K562 (cell line): ENCODE measurements around the gene PSMA2. TPM values are rescaled to one million over a fixed set of nuclear protein-coding genes. Genes with fewer than 3 reads are reported as not detected.

Experiments
- ATAC-seq: fragments of 200-7000 bp; cut with Tn5 transposase; 3 replicates; pipeline ENCODE4 v1.9.1; 2020; ENCODE audit warnings: moderate library complexity
- BruUV-seq: library from RNA; stranded (reverse); fragments of 400-500 nt; replicated peaks from 2 replicates; lab custom pipeline; 2021; lab: Mats Ljungman, UMichigan
- CTCF ChIA-PET: fragments of 300-600 bp; formaldehyde crosslinking; extraction: SDS; loops from one replicate; lab custom pipeline; 2021; ENCODE audit warnings: low intra/inter-chr PET ratio; lab: Yijun Ruan, JAX
- POLR2A ChIA-PET: fragments of 300-600, 350-650 bp; sonication (Branson Sonifier 250); formaldehyde crosslinking; extraction: SDS; loops from one replicate; lab custom pipeline; 2021; ENCODE audit warnings: antibody characterized with exemption, inconsistent platforms; lab: Yijun Ruan, JAX
- DNase-seq, 4 experiments: peaks; one replicate each; pipeline versions ENCODE4 v3.0.0 to v3.0.0-alpha.2; 2011 to 2018; ENCODE audit warnings: low spot score in 3 of 4, mixed read lengths in 3 of 4; ENCODE audit errors: extremely low read depth in 1 of 4
- FAIRE-seq: peaks from 2 replicates; lab custom pipeline; 2011; peaks lifted over from hg19 to GRCh38; lab: Jason Lieb, UNC
- H2AFZ ChIP-seq: 2 replicates; pipeline ENCODE4 v1.6.0; 2011; ENCODE audit warnings: low read depth, low read length, control low read depth, inconsistent platforms
- H3K27ac ChIP-seq: fragments of 200-600 bp; 3 replicates; pipeline ENCODE4 v1.8.0; 2011; ENCODE audit warnings: low read depth, mild to moderate bottlenecking, control low read depth, inconsistent platforms, low read length, moderate library complexity, mixed read lengths; ENCODE audit errors: extremely low read depth
- H3K27me3 ChIP-seq, 2 experiments: fragments of 300-600 bp in 1 of 2; 2 replicates in 1 of 2; 3 replicates in 1 of 2; pipeline versions ENCODE4 v1.6.0 to v1.8.0; 2011; ENCODE audit warnings: inconsistent platforms in 2 of 2, low read length in 2 of 2, mild to moderate bottlenecking in 1 of 2, mixed read lengths in 1 of 2, moderate library complexity in 1 of 2; ENCODE audit not compliant: control insufficient read depth in 2 of 2, insufficient read depth in 2 of 2
- H3K36me3 ChIP-seq: fragments of 300-600 bp; 3 replicates; pipeline ENCODE4 v1.8.0; 2011; ENCODE audit warnings: mild to moderate bottlenecking, low read length, inconsistent platforms; ENCODE audit not compliant: control insufficient read depth, insufficient read depth
- H3K4me1 ChIP-seq, 2 experiments: fragments of 200-600 bp in 1 of 2; replicated peaks in 1 of 2; 2 replicates in 1 of 2; 3 replicates in 1 of 2; pipeline versions ENCODE4 v1.5.1 to v1.8.0; 2011; ENCODE audit warnings: inconsistent platforms in 2 of 2, low read length in 2 of 2, mild to moderate bottlenecking in 1 of 2, mixed read lengths in 1 of 2, moderate library complexity in 1 of 2; ENCODE audit not compliant: control insufficient read depth in 2 of 2, insufficient read depth in 2 of 2
- H3K4me2 ChIP-seq: 2 replicates; pipeline ENCODE4 v1.6.1; 2011; ENCODE audit warnings: low read length, control low read depth, inconsistent platforms, mixed read lengths; ENCODE audit not compliant: insufficient read depth
- H3K4me3 ChIP-seq: fragments of 200-600 bp; sonication (generic), shearing (Covaris generic); 2 replicates; pipeline ENCODE4 v1.5.1; 2016; ENCODE audit warnings: control low read depth, inconsistent platforms
- H3K79me2 ChIP-seq: fragments of 200-600 bp; 3 replicates; pipeline ENCODE4 v1.8.0; 2011; ENCODE audit warnings: low read length, inconsistent platforms; ENCODE audit not compliant: control insufficient read depth, insufficient read depth
- H3K9ac ChIP-seq, 2 experiments: 2 replicates each; pipeline versions ENCODE4 v1.6.0 to v1.6.1; 2011; ENCODE audit warnings: low read depth in 2 of 2, low read length in 2 of 2, control low read depth in 1 of 2, inconsistent platforms in 1 of 2, mild to moderate bottlenecking in 1 of 2, mixed read lengths in 1 of 2; ENCODE audit not compliant: insufficient read depth in 1 of 2
- H3K9me1 ChIP-seq: one replicate; pipeline ENCODE4 v1.6.0; 2011; ENCODE audit warnings: inconsistent platforms, mild to moderate bottlenecking, low read length, moderate library complexity; ENCODE audit not compliant: control insufficient read depth, insufficient read depth
- H3K9me3 ChIP-seq: replicated peaks from 2 replicates; pipeline ENCODE4 v1.5.1; 2011; ENCODE audit warnings: low read depth, low read length, inconsistent platforms; ENCODE audit not compliant: control insufficient read depth, insufficient read depth
- H4K20me1 ChIP-seq: replicated peaks from 2 replicates; pipeline ENCODE4 v1.6.1; 2011; ENCODE audit warnings: low read length, inconsistent platforms, mixed read lengths; ENCODE audit not compliant: control insufficient read depth, insufficient read depth
- BCOR ChIP-seq: fragments of 450-650 bp; IDR thresholded peaks from 2 replicates; pipeline ENCODE4 v1.6.1; 2016
- CCNT2 ChIP-seq: IDR thresholded peaks from 2 replicates; pipeline ENCODE4 v1.6.1; 2011; ENCODE audit warnings: borderline replicate concordance, low read depth, mild to moderate bottlenecking, moderate library complexity, mixed read lengths, low read length; ENCODE audit not compliant: insufficient read length; ENCODE audit errors: extremely low read depth
- CSDE1 ChIP-seq, 2 experiments: fragments of 450-650 bp; IDR thresholded peaks; 2 replicates each; pipeline ENCODE4 v1.6.1; 2016; ENCODE audit warnings: mild to moderate bottlenecking in 1 of 2
- DDX20 ChIP-seq: fragments of 450-650 bp; IDR thresholded peaks from 2 replicates; pipeline ENCODE4 v1.6.1; 2016; ENCODE audit warnings: missing genetic modification characterization, low read depth, mild to moderate bottlenecking, missing compliant biosample characterization, moderate library complexity
- L3MBTL2 ChIP-seq: fragments of 450-650 bp; IDR thresholded peaks from 2 replicates; pipeline ENCODE4 v1.6.1; 2016; ENCODE audit warnings: mild to moderate bottlenecking, moderate library complexity
- MLLT1 ChIP-seq, 2 experiments: fragments of 450-650 bp; IDR thresholded peaks; 2 replicates each; pipeline ENCODE4 v1.6.1; 2016
- NCOA6 ChIP-seq: fragments of 450-650 bp; IDR thresholded peaks from 2 replicates; pipeline ENCODE4 v1.6.1; 2017; ENCODE audit warnings: mild to moderate bottlenecking
- SAP30 ChIP-seq: fragments of 200-600 bp; sonication (generic); IDR thresholded peaks from 2 replicates; pipeline ENCODE4 v1.6.1; 2012; ENCODE audit warnings: borderline replicate concordance, low read depth, mild to moderate bottlenecking, moderate library complexity, low read length, control low read depth, inconsistent platforms; ENCODE audit not compliant: insufficient read depth, poor library complexity, severe bottlenecking
- SMAD4 ChIP-seq: fragments of 250-450 bp; sonication (Bioruptor Pico); conservative IDR thresholded peaks from 2 replicates; pipeline ENCODE4 v1.8.0; 2021; ENCODE audit warnings: inconsistent platforms, mild to moderate bottlenecking, moderate library complexity
- SOX6 ChIP-seq: fragments of 450-650 bp; IDR thresholded peaks from 2 replicates; pipeline ENCODE4 v1.6.1; 2014; ENCODE audit warnings: mild to moderate bottlenecking
- SPI1 ChIP-seq: IDR thresholded peaks from 2 replicates; pipeline ENCODE4 v1.6.1; 2011; ENCODE audit warnings: low read depth, low read length, control low read depth, borderline replicate concordance
- TAF15 ChIP-seq: fragments of 200-400 bp; formaldehyde crosslinking; IDR thresholded peaks from 2 replicates; pipeline ENCODE4 v1.6.1; 2017; ENCODE audit warnings: mild to moderate bottlenecking, low read depth, low read length, moderate library complexity
- ZBTB17 ChIP-seq: fragments of 450-650 bp; formaldehyde crosslinking; IDR thresholded peaks from 2 replicates; pipeline ENCODE4 v1.4.0; 2020; ENCODE audit warnings: mild to moderate bottlenecking
- ZFP36 ChIP-seq: fragments of 150-350 bp; IDR thresholded peaks from 2 replicates; pipeline ENCODE4 v1.6.1; 2018; ENCODE audit warnings: low read length, low read depth; ENCODE audit not compliant: partially characterized antibody
- ZNF121 ChIP-seq: sonication (generic); formaldehyde crosslinking; conservative IDR thresholded peaks from 2 replicates; pipeline ENCODE4 v1.8.0; 2022; ENCODE audit warnings: missing genetic modification reagents
- ZNF79 ChIP-seq: fragments of 250-450 bp; sonication (Bioruptor Pico); IDR thresholded peaks from 2 replicates; pipeline ENCODE4 v1.4.0; 2020; ENCODE audit warnings: low read depth, mild to moderate bottlenecking, moderate library complexity
- WGBS: fragments of 100-300 bp; shearing (Covaris generic); methylation state at CpG from one replicate; pipeline ENCODE4 v1.1.6; 2016; ENCODE audit warnings: low coverage, mixed read lengths; ENCODE audit not compliant: insufficient coverage; ENCODE audit errors: missing lambda C conversion rate; 5-methylcytosine and 5-hydroxymethylcytosine counted together
- in situ Hi-C: fragments of 300-500 bp; cut with MboI; formaldehyde crosslinking; loops from 4 replicates; pipeline ENCODE4 v1.15.0; 2018; ENCODE audit warnings: inconsistent platforms, mixed read lengths
- intact Hi-C: fragments of 100-400 bp; cut with micrococcal nuclease; formaldehyde crosslinking; loops from 2 replicates; pipeline ENCODE4 v1.14.2; 2022
- polyA plus RNA-seq, 8 experiments: library from polyadenylated mRNA; depleted of rRNA in 4 of 8; stranded (reverse) in 5 of 8; unstranded in 3 of 8; fragments of >200 nt; fragmentation: Nextera tagmentation in 2 of 8; fragmentation: Illumina TruSeq in 1 of 8; extraction: Ambion mirVana in 2 of 8; extraction: Trizol in 1 of 8; gene quantifications; 2 replicates each; pipeline versions ENCODE4 v1.2.1 to v1.2.3, GENCODE V29; 2011 to 2014; ENCODE audit warnings: inconsistent platforms in 1 of 8, missing spikeins in 1 of 8
- total RNA-seq, 7 experiments: library from RNA; depleted of rRNA in 6 of 7; stranded (reverse); fragments of >200 nt in 6 of 7; fragmentation: Illumina TruSeq in 2 of 7; extraction: Trizol in 2 of 7; gene quantifications; 2 replicates each; pipeline versions ENCODE4 v1.2.1 to v1.2.3, GENCODE V29; 2011 to 2021; ENCODE audit warnings: low replicate concordance in 1 of 7

Gene PSMA2
- total and polyA plus RNA-seq, 9 of the 15 experiments (the other 6 are each of a cell fraction or from before 2014, with no cell fraction given): 91.7 to 1,070 (median 213) TPM

DNA sequence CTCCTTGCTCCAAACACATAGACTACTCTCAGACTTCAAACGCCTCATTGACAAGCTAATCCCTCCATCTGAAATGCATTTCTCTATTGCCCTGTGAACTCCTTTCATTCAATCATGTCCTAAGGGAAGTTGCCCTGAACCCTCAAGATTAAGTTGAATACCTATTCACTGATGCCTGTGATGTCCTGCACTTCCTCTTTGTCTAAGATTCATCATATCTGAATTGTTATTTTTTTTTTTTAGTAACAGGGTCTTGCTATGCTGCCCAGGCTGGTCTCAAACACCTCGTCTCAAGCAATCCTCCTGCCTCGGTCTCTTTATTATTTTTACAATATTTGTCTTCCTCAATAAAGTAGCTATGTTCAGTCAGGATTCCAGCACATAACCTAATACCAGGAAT is 3.2 kb downstream of the PSMA2 start:
- 50% methylated on average over 3 of the region's 3 CpGs for WGBS
- BruUV-seq: no TSS peak
- Histone ChIP-seq H3K4me3 (no peak overlapping the region), H3K4me2 (no peak overlapping the region), H3K36me3 (peaks cover 66% of the 10 kb centered on the region), H3K4me1 (peaks cover 0 to 15% of the 10 kb centered on the region in 2 experiments; a peak in 4 of 5 replicates), H3K27ac (no peak overlapping the region), H3K79me2 (peaks cover 86% of the 10 kb centered on the region), H3K9me1 (no peaks in the 10 kb centered on the region), H4K20me1 (peaks cover 13% of the 10 kb centered on the region; the same call in 1 of the 2 replicates), H3K9ac (no peak overlapping the region), H2AFZ (no peak overlapping the region), H3K9me3 (no peaks in the 10 kb centered on the region), H3K27me3 (no peaks in the 10 kb centered on the region)
- TF ChIP-seq ZBTB17 (CRISPR knock-in tag): 0 out of 2 replicates have a peak, but pooled peaks have one; percentile 44
- no peak for TF ChIP-seq SOX6
- no peak for TF ChIP-seq NCOA6
- no peak for TF ChIP-seq SMAD4 (CRISPR knock-in tag)
- no peak for TF ChIP-seq CSDE1 (IDR thresholded peaks at IDR 0.05)
- TF ChIP-seq TAF15: no peak
- TF ChIP-seq ZNF79 (CRISPR knock-in tag): no peak
- peak; percentile 91 for TF ChIP-seq SPI1
- TF ChIP-seq ZNF121 (CRISPR knock-in tag): peak; percentile 87
- TF ChIP-seq L3MBTL2: no peak
- no peak for TF ChIP-seq ZFP36
- no peak for TF ChIP-seq DDX20 (tag)
- no peak for TF ChIP-seq CCNT2
- no peak for TF ChIP-seq SAP30
- 0 out of 2 replicates have a peak, but pooled peaks have one; percentile 20 for TF ChIP-seq BCOR
- peak in 1 of 2 experiments; percentile 82; a peak in 2 of 4 replicates for TF ChIP-seq MLLT1 (IDR thresholded peaks at IDR 0.05)
- in situ Hi-C loops (loop anchor here (25.0 kb wide), 1 partner anchor 334 kb away; no protein-coding TSS in a partner anchor), intact Hi-C loops (loop anchor here (2.0 kb wide), 1 partner anchor 16 kb away; the partner anchor contains the start of gene C7orf25)
- FAIRE-seq (no peak), DNase-seq (no peak), ATAC-seq (no peak)
- ChIA-PET POLR2A (interaction anchor here (0.6 to 1.3 kb wide), 5 partner anchors 15 to 374 kb away, joined by 3 to 4 read pairs (median 3); no protein-coding TSS in a partner anchor), CTCF (no interaction called here)
